Measurements from ENCODE around the gene PTH2. TPM values are rescaled to one million over a fixed set of nuclear protein-coding genes. Genes with fewer than 3 reads are reported as not detected.

The PTH2 gene
- total RNA-seq, 2 donors from 2014 or later = not detected

DNA sequence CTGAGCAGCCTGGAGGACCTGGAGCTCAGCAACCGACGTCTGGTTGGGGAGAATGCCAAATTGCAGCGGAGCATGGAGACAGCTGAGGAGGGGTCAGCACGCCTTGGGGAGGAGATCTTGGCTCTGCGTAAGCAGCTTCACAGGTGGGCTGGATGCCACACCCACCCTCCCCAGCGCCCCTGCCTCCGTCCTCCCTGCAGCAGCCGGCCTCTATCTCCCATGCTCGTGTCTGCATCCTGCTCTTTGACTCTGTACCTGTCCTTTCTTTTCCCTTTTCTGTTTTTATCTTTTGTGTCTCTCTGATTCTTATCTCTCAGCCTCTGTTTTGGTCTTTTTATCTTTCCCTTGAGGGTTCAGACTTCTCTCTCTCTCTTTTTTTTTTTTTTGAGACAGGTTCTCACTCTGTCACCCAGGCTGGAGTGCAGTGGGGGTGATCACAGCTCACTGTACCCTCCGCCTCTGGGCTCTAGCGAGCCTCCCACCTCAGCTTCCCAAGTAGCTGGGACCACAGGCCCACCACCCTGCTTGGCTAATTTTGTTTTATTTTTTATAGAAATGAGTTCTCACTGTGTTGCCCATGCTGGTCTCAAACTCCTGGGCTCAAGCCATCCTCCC, 25.1 kb downstream of the PTH2 start:
- no peak for DNase-seq (ENCODE audit: low spot score)
- H3K27me3 ChIP-seq (replicated peaks; ENCODE audit: insufficient read depth) = no peaks in the 10 kb centered on the region
- 49% methylated on average over 11 of the region's 11 CpGs for whole genome bisulfite sequencing
- TF ChIP-seq POLR2AphosphoS5 (IDR thresholded peaks at IDR 0.05) (no peak), POLR2A (IDR thresholded peaks at IDR 0.05) (no peak)
- TF ChIP-seq, protein P1, sequence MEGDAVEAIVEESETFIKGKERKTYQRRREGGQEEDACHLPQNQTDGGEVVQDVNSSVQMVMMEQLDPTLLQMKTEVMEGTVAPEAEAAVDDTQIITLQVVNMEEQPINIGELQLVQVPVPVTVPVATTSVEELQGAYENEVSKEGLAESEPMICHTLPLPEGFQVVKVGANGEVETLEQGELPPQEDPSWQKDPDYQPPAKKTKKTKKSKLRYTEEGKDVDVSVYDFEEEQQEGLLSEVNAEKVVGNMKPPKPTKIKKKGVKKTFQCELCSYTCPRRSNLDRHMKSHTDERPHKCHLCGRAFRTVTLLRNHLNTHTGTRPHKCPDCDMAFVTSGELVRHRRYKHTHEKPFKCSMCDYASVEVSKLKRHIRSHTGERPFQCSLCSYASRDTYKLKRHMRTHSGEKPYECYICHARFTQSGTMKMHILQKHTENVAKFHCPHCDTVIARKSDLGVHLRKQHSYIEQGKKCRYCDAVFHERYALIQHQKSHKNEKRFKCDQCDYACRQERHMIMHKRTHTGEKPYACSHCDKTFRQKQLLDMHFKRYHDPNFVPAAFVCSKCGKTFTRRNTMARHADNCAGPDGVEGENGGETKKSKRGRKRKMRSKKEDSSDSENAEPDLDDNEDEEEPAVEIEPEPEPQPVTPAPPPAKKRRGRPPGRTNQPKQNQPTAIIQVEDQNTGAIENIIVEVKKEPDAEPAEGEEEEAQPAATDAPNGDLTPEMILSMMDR (IDR thresholded peaks at IDR 0.05) = no peak
- no peak overlapping the region for H3K4me3 ChIP-seq
- no peak overlapping the region for H3K27ac ChIP-seq
- no peaks in the 10 kb centered on the region for H3K36me3 ChIP-seq
- H3K9me3 ChIP-seq = no peaks in the 10 kb centered on the region
- intact Hi-C loops (cut with DNase I) = no loop called here
- no peaks in the 10 kb centered on the region for H3K4me1 ChIP-seq (replicated peaks)

DNA sequence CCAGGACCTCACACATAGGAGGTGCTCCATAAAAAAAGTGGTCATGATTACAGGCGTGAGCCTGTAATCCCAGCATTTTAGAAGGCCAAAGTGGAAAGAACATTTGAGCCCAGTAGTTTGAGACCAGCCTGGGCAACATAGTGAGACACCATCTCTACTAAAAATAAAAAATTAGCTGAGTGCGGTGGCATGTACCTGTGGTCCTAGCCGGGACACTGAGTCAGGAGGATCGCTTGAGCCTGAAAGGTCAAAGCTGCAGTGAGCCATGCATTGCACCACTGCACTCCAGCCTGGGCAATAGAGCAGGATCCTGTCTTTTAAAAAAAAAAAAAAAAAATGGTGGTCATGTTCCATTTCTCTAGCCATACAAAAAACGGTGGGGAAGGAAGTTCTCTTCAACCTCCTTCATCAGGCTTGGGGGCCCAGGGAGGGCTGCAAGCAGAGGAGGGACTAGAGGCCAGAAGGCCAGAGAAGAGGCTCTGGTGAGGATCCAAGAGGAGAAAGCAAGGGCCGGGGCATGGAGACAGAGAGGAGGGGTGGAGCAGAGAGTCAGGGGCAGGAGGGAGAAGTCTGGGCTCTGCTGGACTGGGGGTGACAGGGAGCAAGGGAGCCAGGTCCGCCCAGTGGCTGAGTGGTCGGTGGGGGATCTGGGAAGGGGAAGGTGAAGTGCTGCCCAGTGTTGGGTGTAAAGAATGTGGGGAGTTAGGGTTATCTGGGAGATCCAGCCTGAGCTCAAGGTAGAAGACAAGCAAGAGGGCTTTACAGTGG, 26.3 kb downstream of the PTH2 start:
- no peaks in the 10 kb centered on the region for H3K4me1 ChIP-seq (replicated peaks)
- no peaks in the 10 kb centered on the region for H3K36me3 ChIP-seq
- no peaks in the 10 kb centered on the region for H3K9me3 ChIP-seq
- H3K4me3 ChIP-seq = no peak overlapping the region
- TF ChIP-seq, protein P1 (IDR thresholded peaks at IDR 0.05) = no peak
- TF ChIP-seq POLR2AphosphoS5 (IDR thresholded peaks at IDR 0.05) (no peak), POLR2A (IDR thresholded peaks at IDR 0.05) (no peak)
- intact Hi-C loops (cut with DNase I) = no loop called here
- no peak overlapping the region for H3K27ac ChIP-seq
- 86% methylated on average over 8 of the region's 8 CpGs for WGBS
- H3K27me3 ChIP-seq (replicated peaks; ENCODE audit: insufficient read depth) = no peaks in the 10 kb centered on the region
- no peak for DNase-seq (ENCODE audit: low spot score)

DNA sequence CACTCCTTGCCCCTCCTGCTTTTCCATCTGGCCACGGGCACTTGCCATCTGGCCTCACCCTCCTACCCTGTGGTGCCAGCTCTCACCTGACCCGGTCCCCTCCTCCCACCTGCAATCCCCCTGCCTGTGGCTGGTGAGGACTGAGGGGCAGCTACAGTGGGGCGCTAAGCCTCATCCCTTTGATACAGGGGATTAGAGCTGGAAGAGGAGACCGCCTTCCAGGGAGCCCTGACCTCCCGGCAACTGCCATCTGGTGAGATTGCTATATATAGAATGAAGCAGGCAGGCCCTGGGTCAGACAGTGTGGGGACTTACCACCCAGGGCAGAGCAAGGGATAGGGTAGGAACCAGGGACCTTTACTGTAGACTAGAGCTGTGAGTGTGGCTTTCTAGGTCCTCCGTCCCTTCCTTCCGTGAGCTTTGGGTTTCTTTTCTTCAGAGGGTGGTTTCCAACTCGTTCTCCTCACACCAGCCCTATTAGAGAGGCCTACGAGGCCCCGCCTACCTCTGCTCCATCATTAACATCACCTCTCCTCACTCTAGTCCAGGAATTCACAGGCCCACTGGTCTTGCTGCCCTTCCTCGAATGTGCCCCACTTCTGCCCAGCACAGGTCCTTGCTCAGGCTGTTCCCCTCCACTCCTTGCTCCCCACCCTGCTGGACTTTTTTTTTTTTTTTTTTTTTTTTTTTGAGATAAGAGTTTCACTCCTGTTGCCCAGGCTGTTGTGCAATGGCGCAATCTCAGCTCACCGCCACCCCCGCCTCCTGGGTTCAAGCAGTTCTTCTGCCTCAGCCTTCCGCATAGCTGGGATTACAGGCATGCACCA, 27.4 kb downstream of the PTH2 start:
- intact Hi-C loops (cut with DNase I) = no loop called here
- Histone ChIP-seq H3K27me3 (replicated peaks; ENCODE audit: insufficient read depth) (no peaks in the 10 kb centered on the region), H3K4me3 (no peak overlapping the region), H3K4me1 (replicated peaks) (no peaks in the 10 kb centered on the region), H3K36me3 (no peaks in the 10 kb centered on the region), H3K27ac (no peak overlapping the region), H3K9me3 (no peaks in the 10 kb centered on the region)
- TF ChIP-seq, protein P1 (IDR thresholded peaks at IDR 0.05) = no peak
- TF ChIP-seq POLR2A (IDR thresholded peaks at IDR 0.05) = no peak
- no peak for TF ChIP-seq POLR2AphosphoS5 (IDR thresholded peaks at IDR 0.05)
- 79% methylated on average over 15 of the region's 15 CpGs for WGBS
- no peak for DNase-seq (ENCODE audit: low spot score)

DNA sequence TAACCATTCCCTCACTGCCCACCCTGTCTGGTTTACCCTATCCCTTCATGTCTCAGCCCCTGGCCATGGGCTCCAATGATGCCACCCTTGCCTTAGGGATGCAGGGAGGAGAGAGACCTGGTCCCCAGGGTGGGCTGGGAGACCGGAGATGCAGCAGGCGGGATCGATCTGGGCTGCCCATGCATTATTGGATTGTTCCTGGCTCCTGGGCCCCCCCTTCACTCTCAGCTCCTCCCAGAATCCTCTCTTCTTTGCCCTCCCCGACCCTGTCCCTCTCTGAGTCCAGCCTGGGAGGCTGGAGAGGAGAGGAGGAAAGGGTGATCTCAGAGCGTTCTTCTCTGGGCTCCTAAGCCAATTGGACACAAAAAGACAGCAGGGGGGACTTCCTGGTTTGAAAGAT, 29.4 kb downstream of the PTH2 start:
- TF ChIP-seq POLR2AphosphoS5 (IDR thresholded peaks at IDR 0.05) (no peak), POLR2A (IDR thresholded peaks at IDR 0.05) (no peak)
- TF ChIP-seq, protein P1 (IDR thresholded peaks at IDR 0.05) = no peak
- Histone ChIP-seq H3K27me3 (replicated peaks; ENCODE audit: insufficient read depth) (no peaks in the 10 kb centered on the region), H3K4me3 (no peak overlapping the region), H3K36me3 (no peaks in the 10 kb centered on the region), H3K4me1 (replicated peaks) (no peaks in the 10 kb centered on the region), H3K9me3 (no peaks in the 10 kb centered on the region), H3K27ac (no peak overlapping the region)
- intact Hi-C loops (cut with DNase I) = loop anchor here (2.0 kb wide), 1 partner anchor 49 kb away; no protein-coding TSS in a partner anchor
- DNase-seq (ENCODE audit: low spot score) = no peak
- WGBS = 61% methylated on average over 5 of the region's 5 CpGs

Measured in prostate gland (tissue), 2 donors.